Esophagus squamous epithelium (tissue), 4 donors: ENCODE results near the gene RGS6.

Source experiments
- POLR2A ChIP-seq, 4 donors: fragments of 450-650 bp; IDR thresholded peaks; one replicate each; pipeline ENCODE4 v1.6.1; 2017; ENCODE audit warnings: antibody characterized with exemption in 4 of 4, mild to moderate bottlenecking in 4 of 4, moderate library complexity in 3 of 4
- TF ChIP-seq, protein P1 (sequence below), 6 experiments: fragments of 450-650 bp in 4 of 6; fragments of 200-600 bp in 2 of 6; sonication (generic) in 2 of 6; IDR thresholded peaks; one replicate each; pipeline ENCODE4 v1.5.1; 2016 to 2019; ENCODE audit warnings: antibody characterized with exemption in 6 of 6, mild to moderate bottlenecking in 4 of 6, moderate library complexity in 4 of 6

DNA sequence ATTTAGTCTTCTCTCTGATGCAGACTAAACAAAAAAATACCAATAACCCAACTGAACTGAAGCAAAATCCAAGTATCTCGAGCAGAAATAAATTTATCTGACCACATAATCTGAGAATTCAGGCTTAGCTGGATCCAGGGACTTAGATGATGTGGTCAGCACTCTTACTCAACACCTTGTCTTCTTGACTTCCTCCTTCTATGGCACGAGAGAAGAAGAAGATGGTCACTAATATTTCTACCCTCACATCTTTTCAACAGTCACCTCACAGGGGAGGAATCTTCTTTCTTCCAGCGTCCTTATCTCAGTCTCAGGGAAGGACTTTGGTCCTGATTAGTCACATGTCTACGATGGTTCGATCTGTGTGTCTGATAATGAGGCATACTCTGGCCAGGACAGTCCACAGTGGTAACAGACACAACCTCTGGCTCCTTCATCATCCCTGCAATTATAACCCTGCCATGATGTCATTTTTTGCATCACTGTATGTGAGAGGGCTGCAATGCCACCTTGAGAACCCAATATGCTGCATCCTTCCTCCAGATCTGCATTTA, 15.8 kb downstream of the RGS6 start:
- TF ChIP-seq, protein P1, sequence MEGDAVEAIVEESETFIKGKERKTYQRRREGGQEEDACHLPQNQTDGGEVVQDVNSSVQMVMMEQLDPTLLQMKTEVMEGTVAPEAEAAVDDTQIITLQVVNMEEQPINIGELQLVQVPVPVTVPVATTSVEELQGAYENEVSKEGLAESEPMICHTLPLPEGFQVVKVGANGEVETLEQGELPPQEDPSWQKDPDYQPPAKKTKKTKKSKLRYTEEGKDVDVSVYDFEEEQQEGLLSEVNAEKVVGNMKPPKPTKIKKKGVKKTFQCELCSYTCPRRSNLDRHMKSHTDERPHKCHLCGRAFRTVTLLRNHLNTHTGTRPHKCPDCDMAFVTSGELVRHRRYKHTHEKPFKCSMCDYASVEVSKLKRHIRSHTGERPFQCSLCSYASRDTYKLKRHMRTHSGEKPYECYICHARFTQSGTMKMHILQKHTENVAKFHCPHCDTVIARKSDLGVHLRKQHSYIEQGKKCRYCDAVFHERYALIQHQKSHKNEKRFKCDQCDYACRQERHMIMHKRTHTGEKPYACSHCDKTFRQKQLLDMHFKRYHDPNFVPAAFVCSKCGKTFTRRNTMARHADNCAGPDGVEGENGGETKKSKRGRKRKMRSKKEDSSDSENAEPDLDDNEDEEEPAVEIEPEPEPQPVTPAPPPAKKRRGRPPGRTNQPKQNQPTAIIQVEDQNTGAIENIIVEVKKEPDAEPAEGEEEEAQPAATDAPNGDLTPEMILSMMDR (IDR thresholded peaks at IDR 0.05), result no peak
- no peak for TF ChIP-seq POLR2A (IDR thresholded peaks at IDR 0.05)
